ENCODE data around the gene PEX26.

DNA sequence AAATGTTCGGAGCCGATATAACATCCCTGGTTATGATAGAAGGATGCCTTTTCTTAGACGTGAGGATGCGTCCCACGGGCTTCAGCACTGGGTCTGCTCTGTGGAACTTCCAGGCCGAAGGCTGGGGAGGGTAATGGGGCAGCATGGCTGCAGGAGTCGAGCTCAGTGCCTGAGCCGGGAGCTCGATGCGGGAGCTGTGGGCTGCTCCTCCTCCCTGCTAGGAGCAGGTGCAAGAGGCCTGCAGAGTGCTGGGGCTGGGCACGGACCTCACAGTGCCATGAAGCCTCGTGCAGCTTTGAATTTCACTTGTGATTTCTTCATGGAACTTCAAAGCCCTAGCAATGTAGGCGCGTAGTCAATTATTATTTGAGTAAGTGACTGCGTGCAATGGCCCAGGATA, 38.8 kb downstream of the PEX26 start:
- TF ChIP-seq, protein P1, sequence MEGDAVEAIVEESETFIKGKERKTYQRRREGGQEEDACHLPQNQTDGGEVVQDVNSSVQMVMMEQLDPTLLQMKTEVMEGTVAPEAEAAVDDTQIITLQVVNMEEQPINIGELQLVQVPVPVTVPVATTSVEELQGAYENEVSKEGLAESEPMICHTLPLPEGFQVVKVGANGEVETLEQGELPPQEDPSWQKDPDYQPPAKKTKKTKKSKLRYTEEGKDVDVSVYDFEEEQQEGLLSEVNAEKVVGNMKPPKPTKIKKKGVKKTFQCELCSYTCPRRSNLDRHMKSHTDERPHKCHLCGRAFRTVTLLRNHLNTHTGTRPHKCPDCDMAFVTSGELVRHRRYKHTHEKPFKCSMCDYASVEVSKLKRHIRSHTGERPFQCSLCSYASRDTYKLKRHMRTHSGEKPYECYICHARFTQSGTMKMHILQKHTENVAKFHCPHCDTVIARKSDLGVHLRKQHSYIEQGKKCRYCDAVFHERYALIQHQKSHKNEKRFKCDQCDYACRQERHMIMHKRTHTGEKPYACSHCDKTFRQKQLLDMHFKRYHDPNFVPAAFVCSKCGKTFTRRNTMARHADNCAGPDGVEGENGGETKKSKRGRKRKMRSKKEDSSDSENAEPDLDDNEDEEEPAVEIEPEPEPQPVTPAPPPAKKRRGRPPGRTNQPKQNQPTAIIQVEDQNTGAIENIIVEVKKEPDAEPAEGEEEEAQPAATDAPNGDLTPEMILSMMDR (IDR thresholded peaks at IDR 0.05) = no peak
- TF ChIP-seq TCF7L2 (IDR thresholded peaks at IDR 0.05; ENCODE audit: low read depth, low read length) = no peak
